HEK293 (cell line): ENCODE results near the gene PPP1R9B.

Experiments
- CTCF ChIA-PET: fragments of 350-600 bp; formaldehyde crosslinking; extraction: SDS; loops from one replicate; lab custom pipeline; 2021; ENCODE audit warnings: antibody characterized with exemption; lab: Yijun Ruan, JAX
- POLR2A ChIA-PET: fragments of 300-600 bp; formaldehyde crosslinking; extraction: SDS; loops from one replicate; lab custom pipeline; 2020; ENCODE audit warnings: antibody characterized with exemption, inconsistent platforms; lab: Yijun Ruan, JAX
- H3K27ac ChIP-seq: fragments of 200-500 bp; sonication (Bioruptor generic); 2 replicates; pipeline ENCODE4 v1.5.1; 2014; ENCODE audit warnings: low read depth, low read length, control low read depth, inconsistent platforms; ENCODE audit errors: extremely low read depth
- H3K36me3 ChIP-seq, 2 experiments: fragments of 200-500 bp in 1 of 2; sonication (Bioruptor generic) in 1 of 2; 1 replicate in 1 of 2; 2 replicates in 1 of 2; pipeline ENCODE4 v1.5.1; 2014 to 2017; ENCODE audit warnings: inconsistent platforms in 2 of 2, low read length in 2 of 2; ENCODE audit not compliant: control insufficient read depth in 2 of 2, insufficient read depth in 1 of 2
- H3K4me1 ChIP-seq: fragments of 200-500 bp; sonication (Bioruptor generic); 2 replicates; pipeline ENCODE4 v1.5.1; 2014; ENCODE audit warnings: mild to moderate bottlenecking, low read length, inconsistent platforms; ENCODE audit not compliant: control insufficient read depth, insufficient read depth
- H3K4me3 ChIP-seq: 2 replicates; pipeline ENCODE4 v1.5.1; 2011; ENCODE audit warnings: low read depth, mild to moderate bottlenecking, control low read depth, low read length, moderate library complexity
- H3K9me3 ChIP-seq: fragments of 200-500 bp; sonication (Bioruptor generic); 2 replicates; pipeline ENCODE4 v1.5.1; 2014; ENCODE audit warnings: low read depth, low read length, inconsistent platforms; ENCODE audit not compliant: control insufficient read depth, insufficient read depth
- BCL11A ChIP-seq: fragments of 450-650 bp; formaldehyde crosslinking; IDR thresholded peaks from 2 replicates; pipeline ENCODE4 v1.5.1; 2016; ENCODE audit warnings: low read depth, missing biosample characterization, missing genetic modification characterization
- FEZF1 ChIP-seq: fragments of 450-650 bp; formaldehyde crosslinking; IDR thresholded peaks from 2 replicates; pipeline ENCODE4 v1.5.1; 2016; ENCODE audit warnings: missing biosample characterization, missing genetic modification characterization
- HOXA7 ChIP-seq: sonication (generic); formaldehyde crosslinking; IDR thresholded peaks from 2 replicates; pipeline ENCODE4 v1.8.1; 2022; ENCODE audit warnings: missing genetic modification reagents, borderline replicate concordance
- MEIS1 ChIP-seq: sonication (generic); formaldehyde crosslinking; IDR thresholded peaks from 2 replicates; pipeline ENCODE4 v1.8.1; 2022; ENCODE audit warnings: missing genetic modification reagents, mild to moderate bottlenecking, borderline replicate concordance
- OSR2 ChIP-seq: fragments of 450-650 bp; formaldehyde crosslinking; IDR thresholded peaks from 2 replicates; pipeline ENCODE4 v1.5.1; 2016; ENCODE audit warnings: missing biosample characterization, missing genetic modification characterization
- PRDM1 ChIP-seq: fragments of 450-650 bp; formaldehyde crosslinking; IDR thresholded peaks from 2 replicates; pipeline ENCODE4; 2016; ENCODE audit warnings: missing biosample characterization, missing genetic modification characterization
- RBAK ChIP-seq: fragments of 450-650 bp; formaldehyde crosslinking; IDR thresholded peaks from 2 replicates; pipeline ENCODE4 v1.5.1; 2016; ENCODE audit warnings: missing biosample characterization, missing genetic modification characterization
- SCRT2 ChIP-seq: fragments of 450-650 bp; formaldehyde crosslinking; IDR thresholded peaks from 2 replicates; pipeline ENCODE4 v1.5.1; 2016; ENCODE audit warnings: missing biosample characterization, missing genetic modification characterization
- SP3 ChIP-seq: fragments of 450-650 bp; formaldehyde crosslinking; IDR thresholded peaks from 2 replicates; pipeline ENCODE4 v1.5.1; 2016; ENCODE audit warnings: missing biosample characterization, missing genetic modification characterization
- ZNF157 ChIP-seq: fragments of 450-650 bp; formaldehyde crosslinking; IDR thresholded peaks from 2 replicates; pipeline ENCODE4 v1.5.1; 2016; ENCODE audit warnings: missing biosample characterization, missing genetic modification characterization
- ZNF19 ChIP-seq: fragments of 450-650 bp; formaldehyde crosslinking; IDR thresholded peaks from 2 replicates; pipeline ENCODE4; 2016; ENCODE audit warnings: missing biosample characterization, missing genetic modification characterization, low read depth
- ZNF24 ChIP-seq: fragments of 450-650 bp; formaldehyde crosslinking; IDR thresholded peaks from 2 replicates; pipeline ENCODE4 v1.5.1; 2016; ENCODE audit warnings: missing biosample characterization, missing genetic modification characterization
- ZNF311 ChIP-seq: fragments of 450-650 bp; formaldehyde crosslinking; IDR thresholded peaks from 2 replicates; pipeline ENCODE4 v1.5.1; 2017; ENCODE audit warnings: missing biosample characterization, missing genetic modification characterization, borderline replicate concordance
- ZNF404 ChIP-seq: fragments of 450-650 bp; formaldehyde crosslinking; IDR thresholded peaks from 2 replicates; pipeline ENCODE4 v1.5.1; 2017; ENCODE audit warnings: missing biosample characterization, missing genetic modification characterization
- ZNF571 ChIP-seq: fragments of 450-650 bp; formaldehyde crosslinking; IDR thresholded peaks from 2 replicates; pipeline ENCODE4 v1.5.0; 2017; ENCODE audit warnings: missing biosample characterization, missing genetic modification characterization
- ZNF596 ChIP-seq: fragments of 450-650 bp; IDR thresholded peaks from 2 replicates; pipeline ENCODE4 v1.5.0; 2018; ENCODE audit warnings: missing biosample characterization, mild to moderate bottlenecking, missing genetic modification characterization, moderate library complexity
- ZNF623 ChIP-seq: fragments of 450-650 bp; formaldehyde crosslinking; IDR thresholded peaks from 2 replicates; pipeline ENCODE4 v1.5.1; 2016; ENCODE audit warnings: missing biosample characterization, missing genetic modification characterization
- ZNF654 ChIP-seq: fragments of 450-650 bp; formaldehyde crosslinking; IDR thresholded peaks from 2 replicates; pipeline ENCODE4 v1.5.1; 2016; ENCODE audit warnings: low read depth, missing biosample characterization, missing genetic modification characterization
- ZNF658 ChIP-seq: fragments of 450-650 bp; formaldehyde crosslinking; IDR thresholded peaks from 2 replicates; pipeline ENCODE4; 2016; ENCODE audit warnings: missing biosample characterization, missing genetic modification characterization
- ZNF664 ChIP-seq: fragments of 450-650 bp; formaldehyde crosslinking; IDR thresholded peaks from 2 replicates; pipeline ENCODE4 v1.5.1; 2016; ENCODE audit warnings: missing biosample characterization, missing genetic modification characterization
- ZNF701 ChIP-seq: fragments of 450-650 bp; formaldehyde crosslinking; IDR thresholded peaks from 2 replicates; pipeline ENCODE4 v1.5.1; 2016; ENCODE audit warnings: missing biosample characterization, missing genetic modification characterization
- ZNF768 ChIP-seq: fragments of 450-650 bp; formaldehyde crosslinking; IDR thresholded peaks from 2 replicates; pipeline ENCODE4 v1.5.1; 2018; ENCODE audit warnings: missing biosample characterization, mild to moderate bottlenecking, missing genetic modification characterization
- ZNF777 ChIP-seq: fragments of 450-650 bp; formaldehyde crosslinking; IDR thresholded peaks from 2 replicates; pipeline ENCODE4 v1.5.1; 2017; ENCODE audit warnings: missing biosample characterization, missing genetic modification characterization, borderline replicate concordance
- ZNF792 ChIP-seq: fragments of 450-650 bp; formaldehyde crosslinking; IDR thresholded peaks from 2 replicates; pipeline ENCODE4 v1.5.1; 2016; ENCODE audit warnings: missing biosample characterization, missing genetic modification characterization
- TF ChIP-seq, protein P1 (sequence below): fragments of 450-650 bp; formaldehyde crosslinking; IDR thresholded peaks from 2 replicates; pipeline ENCODE4 v1.5.1; 2016; ENCODE audit warnings: missing biosample characterization, missing genetic modification characterization
- TF ChIP-seq, protein P2 (sequence below): fragments of 450-650 bp; IDR thresholded peaks from 2 replicates; pipeline ENCODE4 v1.5.1; 2018; ENCODE audit warnings: missing biosample characterization, missing genetic modification characterization
- TF ChIP-seq, protein P3 (sequence below): fragments of 450-650 bp; formaldehyde crosslinking; IDR thresholded peaks from 2 replicates; pipeline ENCODE4 v1.5.1; 2016; ENCODE audit warnings: missing biosample characterization, missing genetic modification characterization

Gene PPP1R9B

DNA sequence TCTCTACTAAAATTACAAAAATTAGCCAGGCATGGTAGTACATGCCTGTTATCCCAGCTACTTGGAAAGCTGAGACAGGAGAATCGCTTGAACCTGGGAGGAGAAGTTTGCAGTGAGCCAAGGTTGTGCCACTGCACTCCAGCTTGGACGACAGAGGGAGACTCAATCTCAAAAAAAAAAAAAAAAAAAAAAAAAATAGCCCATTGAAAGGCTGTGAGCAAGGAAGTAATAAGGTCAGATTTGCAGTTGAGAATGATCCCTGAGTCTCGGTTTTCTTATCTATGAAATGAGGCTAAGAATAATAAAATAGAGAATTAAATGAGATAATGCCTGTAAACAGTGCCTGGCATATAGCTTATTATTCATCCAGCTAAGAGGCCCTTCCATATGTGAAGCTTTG, 56.7 kb downstream of the PPP1R9B start (continued):
- TF ChIP-seq, protein P1, sequence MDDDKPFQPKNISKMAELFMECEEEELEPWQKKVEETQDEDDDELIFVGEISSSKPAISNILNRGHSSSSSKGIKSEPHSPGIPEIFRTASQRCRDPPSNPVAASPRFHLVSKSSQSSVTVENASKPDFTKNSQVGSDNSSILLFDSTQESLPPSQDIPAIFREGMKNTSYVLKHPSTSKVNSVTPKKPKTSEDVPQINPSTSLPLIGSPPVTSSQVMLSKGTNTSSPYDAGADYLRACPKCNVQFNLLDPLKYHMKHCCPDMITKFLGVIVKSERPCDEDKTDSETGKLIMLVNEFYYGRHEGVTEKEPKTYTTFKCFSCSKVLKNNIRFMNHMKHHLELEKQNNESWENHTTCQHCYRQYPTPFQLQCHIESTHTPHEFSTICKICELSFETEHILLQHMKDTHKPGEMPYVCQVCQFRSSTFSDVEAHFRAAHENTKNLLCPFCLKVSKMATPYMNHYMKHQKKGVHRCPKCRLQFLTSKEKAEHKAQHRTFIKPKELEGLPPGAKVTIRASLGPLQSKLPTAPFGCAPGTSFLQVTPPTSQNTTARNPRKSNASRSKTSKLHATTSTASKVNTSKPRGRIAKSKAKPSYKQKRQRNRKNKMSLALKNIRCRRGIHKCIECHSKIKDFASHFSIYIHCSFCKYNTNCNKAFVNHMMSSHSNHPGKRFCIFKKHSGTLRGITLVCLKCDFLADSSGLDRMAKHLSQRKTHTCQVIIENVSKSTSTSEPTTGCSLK (tag by site-specific recombination), result no peak
- TF ChIP-seq ZNF792 (tag by site-specific recombination) (no peak), OSR2 (tag by site-specific recombination) (no peak), RBAK (tag by site-specific recombination) (no peak), ZNF157 (tag by site-specific recombination) (no peak), ZNF664 (tag by site-specific recombination) (peak; percentile 88), ZNF658 (tag by site-specific recombination) (no peak), BCL11A (tag by site-specific recombination) (no peak)

DNA sequence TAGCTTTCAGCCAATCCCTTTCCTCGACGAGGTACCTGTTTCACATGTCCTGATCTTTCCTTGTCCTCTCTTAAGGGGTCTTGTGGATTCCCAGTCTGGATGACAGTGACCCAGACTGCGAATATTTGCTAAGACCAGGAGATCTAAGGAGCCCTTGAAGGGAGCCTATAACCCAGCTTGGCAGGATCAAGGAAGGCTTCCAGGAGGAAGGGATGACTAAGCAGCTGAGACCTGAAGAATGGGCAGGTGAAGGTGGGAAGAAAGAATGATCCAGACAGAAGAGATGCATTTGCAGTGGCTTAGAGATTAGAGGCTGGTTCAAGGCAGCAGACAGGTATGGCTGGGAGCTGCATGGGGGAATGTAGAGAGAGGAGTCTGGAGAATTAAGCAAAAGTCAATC, 57.2 kb downstream of the PPP1R9B start:
- POLR2A ChIA-PET, result interaction anchor here (0.6 to 2.3 kb wide), 3 partner anchors 37 to 85 kb away, joined by 5 to 10 read pairs (median 6); partner anchors contain the start of gene ITGA3
- peaks cover 0 to 18% of the 10 kb centered on the region in 2 experiments; a peak in 1 of 3 replicates for H3K36me3 ChIP-seq
- H3K9me3 ChIP-seq, result no peaks in the 10 kb centered on the region
- TF ChIP-seq, protein P1 (tag by site-specific recombination), result no peak
- TF ChIP-seq ZNF311 (tag by site-specific recombination), result no peak
- TF ChIP-seq ZNF768 (tag by site-specific recombination), result no peak
- TF ChIP-seq ZNF19 (tag by site-specific recombination), result no peak
- TF ChIP-seq HOXA7, result no peak
- no peak for TF ChIP-seq ZNF571 (tag by site-specific recombination)
- no peak for TF ChIP-seq SCRT2 (tag by site-specific recombination)
- TF ChIP-seq, protein P2, sequence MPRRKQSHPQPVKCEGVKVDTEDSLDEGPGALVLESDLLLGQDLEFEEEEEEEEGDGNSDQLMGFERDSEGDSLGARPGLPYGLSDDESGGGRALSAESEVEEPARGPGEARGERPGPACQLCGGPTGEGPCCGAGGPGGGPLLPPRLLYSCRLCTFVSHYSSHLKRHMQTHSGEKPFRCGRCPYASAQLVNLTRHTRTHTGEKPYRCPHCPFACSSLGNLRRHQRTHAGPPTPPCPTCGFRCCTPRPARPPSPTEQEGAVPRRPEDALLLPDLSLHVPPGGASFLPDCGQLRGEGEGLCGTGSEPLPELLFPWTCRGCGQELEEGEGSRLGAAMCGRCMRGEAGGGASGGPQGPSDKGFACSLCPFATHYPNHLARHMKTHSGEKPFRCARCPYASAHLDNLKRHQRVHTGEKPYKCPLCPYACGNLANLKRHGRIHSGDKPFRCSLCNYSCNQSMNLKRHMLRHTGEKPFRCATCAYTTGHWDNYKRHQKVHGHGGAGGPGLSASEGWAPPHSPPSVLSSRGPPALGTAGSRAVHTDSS (tag by site-specific recombination), result no peak
- no peak for TF ChIP-seq MEIS1 (CRISPR knock-in tag)
- TF ChIP-seq SP3, result no peak
- no peak for TF ChIP-seq ZNF623 (tag by site-specific recombination)
- no peak for TF ChIP-seq ZNF24
- no peak for TF ChIP-seq FEZF1
- no peak for TF ChIP-seq ZNF777 (tag by site-specific recombination)
- TF ChIP-seq, protein P3, sequence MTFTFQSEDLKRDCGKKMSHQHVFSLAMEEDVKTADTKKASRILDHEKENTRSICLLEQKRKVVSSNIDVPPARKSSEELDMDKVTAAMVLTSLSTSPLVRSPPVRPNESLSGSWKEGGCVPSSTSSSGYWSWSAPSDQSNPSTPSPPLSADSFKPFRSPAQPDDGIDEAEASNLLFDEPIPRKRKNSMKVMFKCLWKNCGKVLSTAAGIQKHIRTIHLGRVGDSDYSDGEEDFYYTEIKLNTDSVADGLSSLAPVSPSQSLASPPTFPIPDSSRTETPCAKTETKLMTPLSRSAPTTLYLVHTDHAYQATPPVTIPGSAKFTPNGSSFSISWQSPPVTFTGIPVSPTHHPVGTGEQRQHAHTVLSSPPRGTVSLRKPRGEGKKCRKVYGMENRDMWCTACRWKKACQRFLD (tag by site-specific recombination), result no peak
- TF ChIP-seq ZNF596 (tag by site-specific recombination), result no peak
- TF ChIP-seq ZNF701, result no peak
- TF ChIP-seq ZNF404 (tag by site-specific recombination), result no peak
- TF ChIP-seq PRDM1, result no peak
- no peak for TF ChIP-seq ZNF654 (tag by site-specific recombination)
- H3K4me3 ChIP-seq, result no peak overlapping the region
- H3K4me1 ChIP-seq, result 0 out of 2 replicates have a peak, but pooled peaks cover 2% of the 10 kb centered on the region
- CTCF ChIA-PET, result interaction anchor here (0.6 to 5.3 kb wide), 33 partner anchors 9 to 386 kb away, joined by 3 to 101 read pairs (median 6); partner anchors contain the start of gene PPP1R9B
- H3K27ac ChIP-seq, result no peak overlapping the region
